Measurements from ENCODE around the gene KRIT1. TPM values are rescaled to one million over a fixed set of nuclear protein-coding genes. Genes with fewer than 3 reads are reported as not detected.

Gene KRIT1
- total and polyA plus RNA-seq, 2 of the 13 experiments (the other 11 are each of a cell fraction or from before 2014, with no cell fraction given): 29.4 to 37.7 TPM

DNA sequence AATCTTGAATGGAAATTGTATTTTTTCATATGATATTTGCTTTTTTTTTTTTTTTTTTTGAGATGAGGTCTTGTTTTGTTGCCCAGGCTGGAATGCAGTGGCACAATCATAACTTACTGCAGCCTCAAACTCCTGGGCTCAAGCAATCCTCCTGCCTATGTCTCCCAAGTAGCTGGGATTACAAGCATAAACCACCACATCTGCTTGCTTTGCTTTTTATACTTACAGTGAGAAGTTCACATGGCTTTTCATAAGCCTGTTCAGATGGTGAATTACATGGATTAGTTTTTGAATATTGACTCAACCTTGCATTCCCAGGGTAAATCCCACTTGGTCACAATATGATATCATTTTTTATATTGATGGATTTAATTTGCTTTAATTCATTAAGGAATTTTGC, 88.7 kb downstream of the KRIT1 start (continued):
- no peak for TF ChIP-seq ATF7-NPFF (CRISPR knock-in tag; IDR thresholded peaks at IDR 0.05; ENCODE audit: low read depth)
- TF ChIP-seq, protein P1, sequence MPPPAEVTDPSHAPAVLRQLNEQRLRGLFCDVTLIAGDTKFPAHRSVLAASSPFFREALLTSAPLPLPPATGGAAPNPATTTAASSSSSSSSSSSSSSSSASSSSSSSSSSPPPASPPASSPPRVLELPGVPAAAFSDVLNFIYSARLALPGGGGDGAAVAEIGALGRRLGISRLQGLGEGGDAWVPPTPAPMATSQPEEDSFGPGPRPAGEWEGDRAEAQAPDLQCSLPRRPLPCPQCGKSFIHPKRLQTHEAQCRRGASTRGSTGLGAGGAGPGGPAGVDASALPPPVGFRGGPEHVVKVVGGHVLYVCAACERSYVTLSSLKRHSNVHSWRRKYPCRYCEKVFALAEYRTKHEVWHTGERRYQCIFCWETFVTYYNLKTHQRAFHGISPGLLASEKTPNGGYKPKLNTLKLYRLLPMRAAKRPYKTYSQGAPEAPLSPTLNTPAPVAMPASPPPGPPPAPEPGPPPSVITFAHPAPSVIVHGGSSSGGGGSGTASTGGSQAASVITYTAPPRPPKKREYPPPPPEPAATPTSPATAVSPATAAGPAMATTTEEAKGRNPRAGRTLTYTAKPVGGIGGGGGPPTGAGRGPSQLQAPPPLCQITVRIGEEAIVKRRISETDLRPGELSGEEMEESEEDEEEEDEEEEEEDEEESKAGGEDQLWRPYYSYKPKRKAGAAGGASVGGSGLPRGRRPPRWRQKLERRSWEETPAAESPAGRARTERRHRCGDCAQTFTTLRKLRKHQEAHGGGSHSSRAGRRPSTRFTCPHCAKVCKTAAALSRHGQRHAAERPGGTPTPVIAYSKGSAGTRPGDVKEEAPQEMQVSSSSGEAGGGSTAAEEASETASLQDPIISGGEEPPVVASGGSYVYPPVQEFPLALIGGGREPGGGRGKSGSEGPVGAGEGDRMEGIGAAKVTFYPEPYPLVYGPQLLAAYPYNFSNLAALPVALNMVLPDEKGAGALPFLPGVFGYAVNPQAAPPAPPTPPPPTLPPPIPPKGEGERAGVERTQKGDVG (CRISPR knock-in tag; IDR thresholded peaks at IDR 0.05; ENCODE audit: borderline replicate concordance): no peak
- TF ChIP-seq TAF15 (IDR thresholded peaks at IDR 0.05; ENCODE audit: low read depth, low read length, poor library complexity, severe bottlenecking): no peak
- TF ChIP-seq ZNF616 (CRISPR knock-in tag; IDR thresholded peaks at IDR 0.05; ENCODE audit: low read depth): no peak

DNA sequence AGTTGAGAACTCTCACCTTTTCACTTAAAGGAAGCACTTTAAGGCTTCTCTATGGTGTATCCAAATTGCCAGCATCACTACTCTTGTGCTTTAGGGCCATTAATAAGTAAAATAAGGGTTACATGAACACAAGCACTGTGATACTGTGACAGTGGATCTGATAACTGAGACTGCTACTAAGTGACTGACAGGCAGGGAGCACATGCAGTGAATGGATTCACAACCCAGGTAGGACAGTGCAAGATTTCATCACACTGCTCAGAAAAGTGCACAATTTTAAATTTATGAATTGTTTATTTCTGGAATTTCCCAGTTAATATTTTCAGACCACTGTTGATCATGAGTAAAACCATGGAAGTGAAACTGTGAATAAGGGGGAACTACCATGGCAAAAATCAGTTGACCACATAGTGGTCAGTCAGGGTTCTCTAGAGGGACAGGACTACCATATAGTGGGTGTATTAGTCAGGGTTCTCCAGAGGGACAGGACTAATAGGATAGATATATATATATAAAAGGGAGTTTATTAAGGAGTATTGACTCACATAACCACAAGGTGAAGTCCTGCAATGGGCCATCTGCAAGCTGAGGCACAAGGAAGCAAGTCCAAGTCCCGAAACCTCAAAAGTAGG, 90.5 kb downstream of the KRIT1 start:
- ChIA-PET CTCF (ENCODE audit: low intra/inter-chr PET ratio, low total read pairs) (no interaction called here), POLR2A (no interaction called here)
- Histone ChIP-seq H4K20me1 (ENCODE audit: insufficient read depth, low read length) (no peaks in the 10 kb centered on the region), H2AFZ (ENCODE audit: low read length) (no peak overlapping the region), H3K4me2 (ENCODE audit: low read depth, low read length) (no peak overlapping the region), H3K4me3 (replicated peaks in 1 of 3; ENCODE audit: insufficient read depth in 1 of 3, low read depth in 2 of 3, low read length in 3 of 3) (no peak overlapping the region), H3K4me1 (ENCODE audit: insufficient read depth, low read length) (no peaks in the 10 kb centered on the region), H3K27me3 (ENCODE audit: control insufficient read depth in 1 of 2, insufficient read depth in 2 of 2, low read length in 2 of 2) (no peaks in the 10 kb centered on the region), H3K9me3 (ENCODE audit: low read length) (no peaks in the 10 kb centered on the region), H3K9ac (ENCODE audit: insufficient read depth, low read depth, low read length) (no peak overlapping the region), H3K79me2 (ENCODE audit: insufficient read depth, low read length) (no peaks in the 10 kb centered on the region), H3K36me3 (replicated peaks in 1 of 2; ENCODE audit: control insufficient read depth in 1 of 2, insufficient read depth in 2 of 2, low read length in 2 of 2) (no peaks in the 10 kb centered on the region), H3K27ac (ENCODE audit: extremely low read length, insufficient read depth, low read length) (no peak overlapping the region)
- no TSS peak for BruUV-seq (replicated peaks)
- intact Hi-C loops (cut with micrococcal nuclease; ENCODE audit: unreplicated experiment) (no loop called here), in situ Hi-C loops (cut with HindIII; ENCODE audit: extremely low pct_ligation_motif_present, low pct_unique_long_range_greater_than_20kb) (no loop called here)
- ATAC-seq (no peak), DNase-seq (ENCODE audit: low spot score) (no peak), FAIRE-seq (no peak)
- WGBS (ENCODE audit: low lambda C conversion rate): 9% methylated on average over 1 of the region's 1 CpG
- TF ChIP-seq ZSCAN29 (CRISPR knock-in tag; conservative IDR thresholded peaks at IDR 0.05) (no peak), RFXANK (CRISPR knock-in tag; IDR thresholded peaks at IDR 0.05) (no peak), FOXK2 (IDR thresholded peaks at IDR 0.05) (no peak), PRPF4 (IDR thresholded peaks at IDR 0.05; ENCODE audit: low read depth, low read length, poor library complexity, severe bottlenecking) (no peak)
- TF ChIP-seq, protein P2, sequence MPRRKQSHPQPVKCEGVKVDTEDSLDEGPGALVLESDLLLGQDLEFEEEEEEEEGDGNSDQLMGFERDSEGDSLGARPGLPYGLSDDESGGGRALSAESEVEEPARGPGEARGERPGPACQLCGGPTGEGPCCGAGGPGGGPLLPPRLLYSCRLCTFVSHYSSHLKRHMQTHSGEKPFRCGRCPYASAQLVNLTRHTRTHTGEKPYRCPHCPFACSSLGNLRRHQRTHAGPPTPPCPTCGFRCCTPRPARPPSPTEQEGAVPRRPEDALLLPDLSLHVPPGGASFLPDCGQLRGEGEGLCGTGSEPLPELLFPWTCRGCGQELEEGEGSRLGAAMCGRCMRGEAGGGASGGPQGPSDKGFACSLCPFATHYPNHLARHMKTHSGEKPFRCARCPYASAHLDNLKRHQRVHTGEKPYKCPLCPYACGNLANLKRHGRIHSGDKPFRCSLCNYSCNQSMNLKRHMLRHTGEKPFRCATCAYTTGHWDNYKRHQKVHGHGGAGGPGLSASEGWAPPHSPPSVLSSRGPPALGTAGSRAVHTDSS (CRISPR knock-in tag; conservative IDR thresholded peaks at IDR 0.05): no peak
- TF ChIP-seq, protein P3, sequence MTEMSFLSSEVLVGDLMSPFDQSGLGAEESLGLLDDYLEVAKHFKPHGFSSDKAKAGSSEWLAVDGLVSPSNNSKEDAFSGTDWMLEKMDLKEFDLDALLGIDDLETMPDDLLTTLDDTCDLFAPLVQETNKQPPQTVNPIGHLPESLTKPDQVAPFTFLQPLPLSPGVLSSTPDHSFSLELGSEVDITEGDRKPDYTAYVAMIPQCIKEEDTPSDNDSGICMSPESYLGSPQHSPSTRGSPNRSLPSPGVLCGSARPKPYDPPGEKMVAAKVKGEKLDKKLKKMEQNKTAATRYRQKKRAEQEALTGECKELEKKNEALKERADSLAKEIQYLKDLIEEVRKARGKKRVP (CRISPR knock-in tag; IDR thresholded peaks at IDR 0.05): no peak
- TF ChIP-seq, protein P4, sequence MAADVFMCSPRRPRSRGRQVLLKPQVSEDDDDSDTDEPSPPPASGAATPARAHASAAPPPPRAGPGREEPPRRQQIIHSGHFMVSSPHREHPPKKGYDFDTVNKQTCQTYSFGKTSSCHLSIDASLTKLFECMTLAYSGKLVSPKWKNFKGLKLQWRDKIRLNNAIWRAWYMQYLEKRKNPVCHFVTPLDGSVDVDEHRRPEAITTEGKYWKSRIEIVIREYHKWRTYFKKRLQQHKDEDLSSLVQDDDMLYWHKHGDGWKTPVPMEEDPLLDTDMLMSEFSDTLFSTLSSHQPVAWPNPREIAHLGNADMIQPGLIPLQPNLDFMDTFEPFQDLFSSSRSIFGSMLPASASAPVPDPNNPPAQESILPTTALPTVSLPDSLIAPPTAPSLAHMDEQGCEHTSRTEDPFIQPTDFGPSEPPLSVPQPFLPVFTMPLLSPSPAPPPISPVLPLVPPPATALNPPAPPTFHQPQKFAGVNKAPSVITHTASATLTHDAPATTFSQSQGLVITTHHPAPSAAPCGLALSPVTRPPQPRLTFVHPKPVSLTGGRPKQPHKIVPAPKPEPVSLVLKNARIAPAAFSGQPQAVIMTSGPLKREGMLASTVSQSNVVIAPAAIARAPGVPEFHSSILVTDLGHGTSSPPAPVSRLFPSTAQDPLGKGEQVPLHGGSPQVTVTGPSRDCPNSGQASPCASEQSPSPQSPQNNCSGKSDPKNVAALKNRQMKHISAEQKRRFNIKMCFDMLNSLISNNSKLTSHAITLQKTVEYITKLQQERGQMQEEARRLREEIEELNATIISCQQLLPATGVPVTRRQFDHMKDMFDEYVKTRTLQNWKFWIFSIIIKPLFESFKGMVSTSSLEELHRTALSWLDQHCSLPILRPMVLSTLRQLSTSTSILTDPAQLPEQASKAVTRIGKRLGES (CRISPR knock-in tag; IDR thresholded peaks at IDR 0.05; ENCODE audit: borderline replicate concordance): no peak
